ENCODE results near the gene ANKRD29.

- TF ChIP-seq CTCF (IDR thresholded peaks at IDR 0.05) (no peak), EZH2 (IDR thresholded peaks at IDR 0.05) (no peak), EZH2phosphoT487 (IDR thresholded peaks at IDR 0.05) (no peak)
Observed at GRCh38 chr18:23596183-23596582, 66.5 kb downstream of the ANKRD29 start.

All from neural progenitor cell (in vitro differentiated cells).